Ecto neural progenitor cell (in vitro differentiated cells): Measurements from ENCODE around the gene STRBP.
"Not testable (repeated sequence)": the region's sequence is repeated elsewhere in the genome, so short reads cannot be mapped to it uniquely, and the experiment has no call there.

Experiments
- DNase-seq: peaks from one replicate; pipeline ENCODE4 v3.0.0-alpha.2; 2018; ENCODE audit warnings: low spot score

Gene STRBP

DNA sequence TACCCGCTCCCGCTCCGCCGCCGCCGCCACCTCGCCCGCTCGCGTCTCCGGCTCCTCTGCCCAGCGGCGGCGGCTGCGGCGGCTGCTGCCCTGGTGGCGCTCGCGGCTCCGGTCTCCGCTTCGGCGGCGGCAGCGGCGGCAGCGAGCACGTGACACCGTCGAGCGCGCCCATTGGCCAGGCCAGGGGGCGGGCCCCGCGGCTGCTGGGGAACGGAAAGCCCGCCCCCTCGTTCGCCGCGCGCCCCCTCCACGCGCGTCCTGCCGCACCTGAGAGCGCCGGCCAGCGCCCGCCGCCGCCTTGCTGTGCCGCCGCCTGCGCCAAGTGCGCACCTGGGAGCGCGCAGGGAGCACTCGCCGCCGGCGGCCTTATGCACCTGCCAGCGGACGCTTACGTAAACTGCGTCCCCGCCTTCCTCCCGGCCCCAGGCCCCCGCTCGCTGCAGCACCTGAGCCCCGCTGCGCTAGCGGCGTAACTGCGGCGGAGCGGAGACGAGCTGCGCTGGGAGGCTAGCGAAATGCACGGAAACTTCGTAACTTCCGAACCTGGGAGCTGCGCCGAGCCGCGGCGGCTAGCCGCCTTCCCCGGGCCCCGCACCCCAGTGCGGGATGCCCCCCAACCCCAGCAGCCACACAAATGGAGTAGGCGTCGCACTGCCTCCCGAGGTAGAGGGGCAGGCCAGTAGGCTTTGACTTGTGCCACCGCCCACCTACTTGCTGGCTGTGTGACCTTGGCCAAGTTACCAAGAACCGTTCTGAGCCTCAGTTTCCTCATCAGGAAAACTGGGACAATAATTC is at the start of gene STRBP:
STRBP (minus strand) TSS at position 122 of the 795 bp plus-strand sequence. CDS start 84,452 bp downstream, outside the sequence.
- peak; percentile 93 for DNase-seq

DNA sequence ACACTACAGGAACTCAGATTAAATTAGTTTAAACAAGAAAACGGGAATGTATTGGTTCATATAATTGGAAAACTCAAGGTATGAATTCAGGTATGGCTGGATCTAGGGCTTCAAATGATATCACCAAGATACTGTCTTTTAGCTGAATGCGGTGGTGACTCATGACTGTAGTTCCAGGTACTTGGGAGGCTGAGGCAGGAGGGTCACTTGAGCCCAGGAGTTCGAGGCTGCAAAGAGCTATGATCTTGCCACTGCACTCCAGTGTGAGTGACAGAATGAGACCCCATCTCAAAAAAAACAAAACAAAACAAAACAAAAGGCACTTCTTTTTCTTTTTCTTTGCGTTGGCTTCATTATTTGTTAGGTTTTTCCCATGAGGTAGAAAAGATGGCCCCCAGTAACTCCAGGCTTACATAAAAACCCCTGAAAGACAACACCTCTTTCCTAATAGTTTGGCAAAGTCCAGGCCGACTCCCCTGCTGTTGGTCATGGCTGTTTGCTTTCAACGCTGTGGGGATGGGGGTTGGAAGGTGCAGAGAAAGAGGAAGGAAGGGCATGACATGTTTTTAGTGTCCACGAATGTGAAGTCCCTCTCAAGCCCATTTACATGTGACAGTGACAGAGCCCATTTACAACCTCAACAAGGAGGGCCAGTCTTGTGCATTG is 47.8 kb upstream of the STRBP start:
- DNase-seq: no peak

DNA sequence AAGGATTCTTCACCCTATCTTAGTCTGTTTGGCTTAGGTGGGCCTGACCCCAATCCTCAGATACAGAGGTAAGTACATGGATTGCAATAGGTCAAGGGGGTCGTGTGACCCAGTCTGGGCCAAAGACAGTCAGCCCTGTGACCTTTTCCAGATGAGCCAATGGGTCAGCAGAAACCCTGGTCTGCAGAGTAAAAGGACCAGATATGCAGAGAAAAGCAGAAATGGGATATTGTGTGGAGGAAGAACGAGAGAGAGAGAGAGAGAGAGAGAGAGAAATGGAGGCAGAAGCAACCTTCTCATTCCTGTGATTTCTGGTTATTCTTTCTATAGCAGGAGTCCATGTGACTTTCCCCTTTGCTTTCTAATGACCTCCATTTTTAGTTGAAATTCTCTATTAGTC is 47.2 kb upstream of the STRBP start:
- no peak for DNase-seq

DNA sequence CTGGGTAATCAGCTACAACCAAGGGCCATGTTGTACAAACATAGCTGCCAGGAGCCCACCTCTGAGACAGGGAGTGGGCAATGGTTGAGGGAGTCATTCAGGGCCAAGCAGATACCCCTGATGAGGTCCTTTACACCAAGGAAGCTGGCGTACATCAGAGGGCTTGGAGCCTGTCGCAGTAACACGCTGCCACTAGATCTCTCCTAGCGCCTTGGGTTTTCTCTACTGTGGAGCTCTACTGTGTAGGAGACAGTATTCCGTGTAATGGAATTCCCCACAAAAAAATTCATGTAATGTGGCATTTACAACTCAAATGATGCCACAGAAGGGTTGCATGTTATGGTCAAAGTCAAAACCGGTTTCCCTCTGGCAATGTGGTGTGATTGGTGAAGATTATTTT is 46.2 kb upstream of the STRBP start:
- DNase-seq: no peak

DNA sequence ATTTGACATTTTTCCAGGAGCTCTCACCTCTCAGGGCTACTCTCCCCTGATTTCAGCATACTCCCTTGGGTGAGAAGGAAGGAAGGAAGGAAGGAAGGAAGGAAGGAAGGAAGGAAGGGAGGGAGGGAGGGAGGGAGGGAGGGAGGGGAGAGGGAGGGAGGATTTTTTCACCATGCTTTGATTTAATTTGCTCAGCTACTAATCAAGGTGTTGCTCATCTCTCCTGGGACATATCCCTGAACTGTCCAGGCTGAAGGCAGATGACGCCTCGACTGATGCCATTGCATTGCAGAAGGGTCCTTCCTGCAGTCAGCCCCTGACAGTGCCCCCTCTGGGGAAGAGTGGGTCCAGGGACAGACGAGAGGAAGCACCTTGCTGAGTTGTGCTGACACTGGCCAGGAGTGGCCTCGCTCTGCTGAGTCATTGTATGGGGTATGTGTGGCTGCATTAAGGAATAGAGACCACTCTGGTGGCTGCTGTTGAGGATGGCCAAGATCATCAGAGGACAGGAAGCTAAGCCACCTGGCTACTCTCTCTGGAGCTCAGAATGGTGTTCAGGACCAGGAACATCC is 44.0 kb upstream of the STRBP start:
- no peak for DNase-seq

DNA sequence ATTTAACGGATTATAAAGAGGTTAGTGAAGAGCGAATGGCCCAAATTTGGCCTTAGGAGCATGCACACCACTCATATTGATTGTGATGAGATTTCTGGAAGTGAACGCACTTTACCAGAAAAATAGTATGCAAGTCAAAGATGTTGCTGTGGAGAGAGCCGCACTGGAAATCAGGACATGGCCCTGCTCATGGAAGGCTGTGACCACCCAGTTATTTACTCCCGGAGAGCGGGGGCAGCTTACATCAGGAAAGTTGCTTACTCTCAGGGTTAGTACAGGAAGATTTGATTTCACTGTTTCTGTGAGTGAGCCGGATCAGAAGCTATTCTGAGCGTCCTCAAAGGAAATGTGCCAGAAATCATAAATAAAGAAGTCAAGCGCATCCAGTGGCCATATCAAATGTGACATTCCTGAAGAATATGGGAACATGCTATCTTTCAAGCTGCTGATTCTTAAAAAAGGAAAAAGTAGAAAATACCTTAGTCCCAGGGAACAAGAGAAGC is 42.9 kb upstream of the STRBP start:
- no peak for DNase-seq

DNA sequence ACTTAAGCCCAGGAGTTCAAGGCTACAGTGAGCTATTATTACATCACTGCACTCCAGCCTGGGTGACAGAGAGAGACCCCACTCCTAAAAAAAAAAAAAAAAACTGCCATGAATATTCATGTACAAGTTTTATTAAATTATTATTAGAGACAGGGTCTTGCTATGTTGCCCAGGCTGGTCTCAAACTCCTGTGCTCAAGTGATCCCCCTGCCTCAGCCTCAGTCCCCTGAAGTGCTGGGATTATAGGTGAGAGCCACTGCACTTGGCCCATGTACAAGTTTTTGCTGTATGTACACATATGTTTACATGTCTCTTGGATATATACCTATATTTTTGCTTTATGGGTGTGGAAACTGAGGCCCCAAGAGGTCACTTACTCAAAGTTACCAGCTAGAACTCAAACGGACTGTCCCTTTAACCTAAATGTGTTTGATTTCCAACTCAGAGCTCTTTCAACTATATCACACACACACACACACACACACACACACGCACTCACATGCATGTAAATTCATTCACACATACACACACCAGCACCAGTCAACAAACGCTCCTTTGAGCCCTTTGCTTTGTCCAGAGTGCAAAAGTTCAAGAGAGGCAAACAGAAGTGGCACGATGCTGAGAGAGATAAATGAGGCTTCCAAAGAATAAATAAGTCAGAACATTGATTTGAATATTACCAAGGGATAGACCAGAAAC is 42.3 kb upstream of the STRBP start:
- no peak for DNase-seq

DNA sequence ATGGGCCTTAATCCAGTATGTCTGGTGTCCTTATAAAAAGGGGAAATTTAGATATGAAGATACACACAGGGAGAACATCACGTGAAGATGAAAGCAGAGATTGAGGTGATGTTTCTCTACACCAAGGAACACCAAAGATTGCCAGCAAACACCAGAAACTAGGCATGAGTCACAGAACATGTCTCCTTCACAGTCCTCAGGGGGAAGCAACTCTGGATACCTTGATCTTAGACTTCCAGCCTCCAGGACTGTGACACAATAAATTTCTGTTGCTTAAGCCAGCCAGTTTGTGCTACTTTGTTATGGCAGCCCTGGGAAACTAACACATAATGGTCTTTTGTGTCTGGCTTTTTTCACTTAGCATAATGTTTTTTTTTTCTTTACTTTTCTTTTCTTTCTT is 41.2 kb upstream of the STRBP start:
- no peak for DNase-seq

DNA sequence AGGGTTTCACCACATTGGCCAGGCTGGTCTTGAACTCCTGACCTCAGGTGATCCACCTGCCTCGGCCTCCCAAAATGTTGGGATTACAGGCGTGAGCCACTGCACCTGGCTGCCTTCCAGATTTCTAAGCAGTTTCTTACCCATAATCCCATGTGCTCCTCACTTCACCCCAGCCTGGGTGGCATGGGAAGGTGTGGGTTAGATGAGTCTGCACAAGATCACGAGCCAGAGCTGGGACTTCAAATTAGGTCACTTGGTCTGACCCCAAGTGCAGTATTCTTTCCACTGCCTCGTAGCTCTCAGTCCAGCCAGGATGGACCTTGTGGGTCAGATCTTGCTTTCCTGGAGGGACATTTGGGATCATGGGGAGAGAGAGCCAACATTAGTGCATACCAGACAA is 37.5 kb upstream of the STRBP start:
- no peak for DNase-seq

DNA sequence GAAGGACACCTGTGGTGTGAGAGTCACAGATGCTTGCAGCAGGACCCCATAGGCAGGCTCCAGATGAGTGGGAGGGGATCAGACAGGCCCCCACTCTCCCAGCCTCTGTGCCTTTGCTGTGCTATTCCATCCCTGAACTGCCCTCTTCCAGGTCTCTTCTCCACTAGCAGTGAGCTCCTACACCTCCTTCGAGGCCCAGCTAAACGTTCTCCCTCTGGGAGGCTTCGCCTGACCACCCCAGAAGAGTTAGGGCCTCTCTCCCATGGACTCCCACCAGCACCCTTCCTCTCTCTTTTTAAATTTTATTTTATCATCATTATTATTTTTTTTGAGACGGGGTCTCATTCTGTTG is 35.9 kb upstream of the STRBP start:
- no peak for DNase-seq

DNA sequence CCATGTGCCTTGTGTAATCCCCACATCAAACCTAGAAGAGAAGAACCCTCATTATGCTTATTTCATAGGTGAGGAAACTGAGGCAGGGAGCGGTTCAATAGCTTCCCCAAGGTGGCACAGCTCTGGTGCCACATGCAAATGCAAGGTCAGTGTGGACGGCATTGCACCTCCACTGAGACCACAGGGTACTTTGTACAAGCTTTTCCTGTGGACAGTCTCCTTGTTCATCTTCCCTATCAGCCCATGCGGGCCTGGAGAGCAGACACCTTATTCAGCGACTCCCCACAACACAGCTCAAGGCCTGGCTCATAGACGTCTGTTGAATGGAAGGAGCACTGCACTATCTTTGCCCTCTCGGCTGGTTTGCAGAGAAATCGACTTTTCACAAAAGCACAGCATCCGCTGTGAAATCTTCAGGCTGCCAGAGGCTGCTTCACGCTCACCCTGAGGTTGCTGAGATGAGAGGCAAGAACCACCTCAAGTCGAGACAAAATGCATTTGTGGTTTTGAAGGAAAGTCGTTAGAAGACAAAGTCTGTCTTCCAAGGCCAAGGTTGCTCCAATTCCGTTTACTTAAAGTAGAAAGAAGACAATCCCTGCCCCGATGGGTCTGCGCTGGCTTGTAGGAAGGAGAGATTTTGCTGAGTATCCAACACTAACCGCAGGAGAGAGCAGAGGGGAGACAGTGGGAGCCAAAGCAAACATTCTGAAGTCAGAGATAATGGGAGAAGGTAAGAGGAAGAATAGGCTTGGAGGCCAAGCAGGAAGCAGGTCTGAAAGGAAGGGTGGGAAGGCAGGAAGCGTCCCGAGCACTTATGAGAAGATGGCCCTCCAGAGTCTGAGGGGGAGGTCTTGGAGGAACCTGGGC is 34.2 kb upstream of the STRBP start:
- no peak for DNase-seq

DNA sequence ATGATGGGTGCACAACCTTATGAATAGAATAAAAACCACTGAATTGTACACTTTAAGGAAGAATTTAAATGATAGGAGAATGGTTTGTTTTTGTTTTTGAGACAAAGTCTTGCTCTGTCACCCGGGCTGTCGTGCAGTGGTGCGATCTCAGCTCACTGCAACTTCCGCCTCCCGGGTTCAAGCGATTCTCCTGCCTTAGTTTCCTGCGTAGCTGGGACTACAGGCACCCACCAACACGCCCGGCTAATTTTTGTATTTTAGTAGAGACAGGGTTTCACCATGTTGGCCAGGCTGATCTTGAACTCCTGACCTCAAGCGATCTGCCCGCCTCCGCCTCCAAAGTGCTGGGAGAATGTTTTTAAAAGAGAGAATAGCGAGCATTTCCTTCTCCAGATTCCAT is 33.5 kb upstream of the STRBP start:
- not testable (repeated sequence) for DNase-seq

DNA sequence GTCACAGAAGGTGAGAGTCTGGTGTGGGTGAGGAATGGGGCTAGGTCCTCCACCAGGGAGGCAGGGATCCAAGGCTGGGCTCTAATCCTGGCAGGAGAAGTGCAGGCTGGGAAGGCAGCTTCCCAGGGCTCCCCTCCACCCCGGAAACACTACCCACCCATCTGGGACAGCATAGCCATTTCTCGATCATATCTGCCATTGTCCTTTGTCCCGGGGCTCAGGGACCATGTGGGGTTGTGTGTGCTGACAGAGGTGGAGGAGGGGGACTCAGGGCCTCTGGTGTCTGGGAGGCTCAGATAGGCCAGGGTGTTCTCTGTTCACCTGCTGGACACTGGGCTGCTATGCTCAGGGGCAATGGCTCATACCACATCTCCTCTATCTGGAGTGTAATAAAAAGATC is 32.2 kb upstream of the STRBP start:
- no peak for DNase-seq

DNA sequence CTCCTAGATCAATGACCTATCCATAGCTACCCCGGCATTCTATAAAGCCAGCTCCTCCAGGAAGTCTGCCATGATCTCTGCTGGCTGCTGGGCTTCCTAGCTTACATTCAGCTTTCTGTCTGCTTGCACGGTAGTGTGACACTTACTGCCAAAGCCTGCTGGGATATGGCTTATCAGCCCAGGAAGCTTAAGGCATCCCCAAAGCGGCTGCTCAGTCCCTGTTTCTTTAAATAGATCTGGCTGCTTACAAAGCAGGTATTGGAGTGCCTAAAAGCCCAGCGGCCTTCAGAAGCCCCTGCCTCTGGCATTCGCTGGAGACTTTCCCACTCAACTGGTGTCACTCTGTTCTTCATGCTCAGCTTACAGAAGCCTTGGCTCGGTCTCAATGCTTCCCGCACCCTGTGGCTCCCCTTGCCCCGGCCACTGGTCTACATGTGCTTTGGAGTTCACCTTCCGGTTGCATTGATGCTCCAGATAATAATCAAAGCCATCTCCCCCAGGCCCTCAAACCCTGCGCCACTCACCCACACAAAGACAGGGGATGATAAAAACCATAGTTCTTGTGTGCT is 31.3 kb upstream of the STRBP start:
- no peak for DNase-seq

DNA sequence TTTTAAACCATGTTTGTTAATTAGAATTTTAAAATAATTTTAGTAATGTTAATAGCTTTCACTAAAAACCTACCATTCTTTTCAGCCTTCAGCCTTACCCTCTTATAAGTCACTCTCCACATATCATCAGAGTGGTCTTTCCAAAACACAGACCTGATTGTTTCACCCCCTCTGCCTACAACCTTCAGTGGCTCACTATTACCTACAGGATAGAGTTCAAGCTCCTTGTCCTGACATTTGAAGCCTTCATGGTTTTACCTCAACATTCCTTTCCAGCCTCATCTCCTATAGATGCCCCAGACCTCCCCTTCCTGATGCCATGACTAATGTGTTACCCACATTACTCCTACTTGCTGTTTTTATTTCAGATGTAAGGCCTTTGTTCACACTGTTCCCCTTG is 27.8 kb upstream of the STRBP start:
- DNase-seq: no peak

DNA sequence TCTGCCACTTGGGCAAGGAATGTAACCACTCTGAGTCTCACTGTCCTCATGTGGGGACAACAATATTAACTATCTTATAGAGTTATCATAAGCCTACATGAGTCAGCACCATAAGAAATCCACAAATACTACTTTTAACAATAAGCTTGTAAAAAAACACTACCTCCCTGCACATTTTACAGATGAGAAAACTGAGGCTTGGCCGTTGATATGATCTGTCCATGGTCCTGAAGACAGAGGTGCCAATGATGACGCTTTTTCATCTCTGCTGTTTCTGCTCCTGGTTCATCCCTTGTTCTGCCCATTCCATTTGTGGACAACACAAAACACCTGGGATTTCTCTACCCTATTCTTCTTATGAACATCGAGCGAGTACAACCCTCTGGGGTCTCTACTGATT is 23.4 kb upstream of the STRBP start:
- no peak for DNase-seq

DNA sequence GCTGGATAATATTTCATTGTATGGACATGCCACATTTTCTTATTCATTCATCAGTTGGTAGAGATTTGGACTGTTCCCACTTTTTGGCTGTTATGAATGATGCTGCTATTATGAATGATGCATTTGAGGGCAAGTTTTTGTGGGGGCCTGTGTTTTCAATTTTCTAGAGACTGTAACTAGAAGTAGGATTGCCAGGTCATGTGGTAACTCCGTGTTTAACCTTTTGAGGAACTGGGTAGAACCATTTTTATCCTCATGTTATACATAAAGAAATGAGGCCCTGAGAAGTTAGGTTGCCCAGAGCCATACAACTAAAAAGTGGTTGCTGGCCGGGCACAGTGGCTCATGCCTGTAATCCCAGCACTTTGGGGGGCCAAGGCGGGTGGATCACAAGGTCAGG is 22.4 kb upstream of the STRBP start:
- no peak for DNase-seq

DNA sequence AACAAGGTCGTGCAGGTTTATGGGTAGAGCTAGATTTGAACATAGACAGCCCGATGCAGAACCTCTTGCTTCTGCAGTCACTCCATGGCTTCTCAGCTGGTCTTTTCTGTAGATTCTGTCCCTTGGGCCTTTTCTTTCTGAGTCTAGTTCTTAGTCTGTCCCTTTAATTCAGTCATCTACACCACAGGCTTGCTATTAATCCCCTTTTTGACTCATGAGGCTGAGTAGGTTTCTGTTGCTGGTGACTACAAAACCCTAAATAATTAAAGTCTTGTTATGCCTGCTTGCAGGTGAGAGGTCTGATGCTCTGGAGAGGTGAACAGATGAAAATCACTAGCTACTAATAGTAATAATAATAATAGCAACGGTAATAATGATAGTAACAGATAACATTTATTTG is 19.3 kb upstream of the STRBP start:
- DNase-seq: no peak

DNA sequence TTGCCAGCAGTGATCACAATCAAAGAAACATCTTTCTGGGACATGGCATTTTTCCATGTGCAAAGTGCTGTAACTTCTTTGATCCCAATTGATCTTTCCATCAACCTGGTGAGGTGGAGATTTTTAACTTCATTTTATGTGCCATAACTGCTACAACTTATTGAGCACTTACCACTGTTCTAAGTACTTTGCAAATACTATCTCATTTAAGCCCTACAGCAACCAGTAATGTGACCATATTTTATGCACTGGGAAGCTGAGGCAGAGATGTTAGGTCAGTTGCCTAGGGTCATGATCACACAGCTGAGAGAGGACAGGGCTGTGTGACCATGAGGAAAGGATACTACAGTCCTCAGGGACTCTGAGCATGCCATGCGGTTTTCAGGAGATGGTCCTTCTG is 17.9 kb upstream of the STRBP start:
- DNase-seq: no peak

DNA sequence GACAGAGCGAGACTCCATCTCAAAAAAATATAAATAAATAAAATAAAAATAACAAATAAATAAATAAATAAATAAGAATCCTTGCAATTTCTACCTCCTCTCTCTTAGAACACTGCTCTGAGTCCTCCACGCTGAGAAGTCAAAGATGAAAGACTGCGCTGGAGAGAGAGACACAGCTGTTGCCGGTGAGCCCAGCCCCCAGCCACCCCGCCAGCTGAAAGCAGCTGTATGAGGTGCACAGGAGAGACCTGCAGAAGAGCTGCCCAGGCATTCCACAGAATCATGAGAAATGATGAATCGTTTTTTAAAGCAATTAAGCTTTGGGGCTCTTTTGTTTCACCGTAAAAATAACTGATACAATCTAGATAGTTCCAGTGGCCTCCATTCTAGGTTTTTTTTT is 16.3 kb upstream of the STRBP start:
- DNase-seq: no peak

DNA sequence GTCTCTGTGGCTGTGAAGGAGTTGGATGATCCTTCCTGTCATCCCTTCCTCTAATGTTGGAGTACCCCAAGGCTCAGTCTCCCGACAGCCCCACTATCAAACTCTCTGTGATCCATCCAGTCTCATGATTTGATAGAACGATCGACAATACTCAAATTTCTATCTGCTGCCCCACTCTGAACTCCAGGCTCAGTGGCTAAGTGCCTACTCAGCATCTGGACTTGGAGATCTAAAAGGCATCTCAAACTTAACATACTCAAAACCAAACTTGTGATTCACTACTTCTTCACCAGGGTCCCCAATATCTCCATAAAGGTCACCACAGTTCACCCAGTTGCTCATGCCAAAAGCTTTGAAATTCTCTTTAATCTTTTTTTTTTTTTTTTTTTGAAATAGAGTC is 15.1 kb upstream of the STRBP start:
- no peak for DNase-seq

DNA sequence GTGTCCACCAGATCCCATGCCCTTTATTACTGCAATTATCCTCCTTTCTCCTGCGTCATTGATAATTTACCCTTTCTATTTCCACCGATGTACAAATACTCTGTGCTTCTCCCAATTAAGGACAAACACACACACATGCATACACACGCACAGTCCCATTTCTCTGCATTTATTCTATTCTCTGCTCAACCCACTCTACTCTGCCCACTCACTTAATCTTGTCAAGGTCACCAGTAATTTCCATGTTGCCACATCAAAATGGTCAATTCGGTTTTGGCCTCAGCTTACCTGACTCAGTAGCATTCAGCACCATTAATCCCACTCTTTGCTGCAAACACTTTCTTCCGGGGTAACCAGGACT is 14.6 kb upstream of the STRBP start:
- DNase-seq: no peak
